SU-DHL-6 (cell line): ENCODE results near the gene USP11.

Source experiments
- H2AFZ ChIP-seq: fragments of 200-600 bp; sonication (generic); 2 replicates; pipeline ENCODE4 v1.6.1; 2014; ENCODE audit warnings: low read depth, mild to moderate bottlenecking, moderate library complexity, mixed read lengths, antibody characterized with exemption, low read length; ENCODE audit not compliant: severe bottlenecking
- H3F3A ChIP-seq: fragments of 200-600 bp; shearing (Covaris generic); 2 replicates; pipeline ENCODE4 v1.6.0; 2016; ENCODE audit warnings: antibody characterized with exemption, mild to moderate bottlenecking; ENCODE audit not compliant: insufficient read depth
- H3K27ac ChIP-seq: fragments of 200-600 bp; sonication (generic); 2 replicates; pipeline ENCODE4 v1.5.1; 2016; ENCODE audit warnings: low read depth, mild to moderate bottlenecking, low read length, moderate library complexity, mixed read lengths
- H3K27me3 ChIP-seq: fragments of 200-600 bp; sonication (generic), shearing (Covaris generic); 2 replicates; pipeline ENCODE4 v1.6.0; 2014; ENCODE audit warnings: mild to moderate bottlenecking, low read length
- H3K36me3 ChIP-seq: fragments of 200-600 bp; sonication (generic); 2 replicates; pipeline ENCODE4 v1.6.1; 2014; ENCODE audit warnings: mild to moderate bottlenecking, low read length, mixed read lengths
- H3K4me2 ChIP-seq: fragments of 300-600, 200-600 bp; shearing (Covaris generic), sonication (generic); 2 replicates; pipeline ENCODE4 v1.6.0; 2014; ENCODE audit warnings: low read length, low read depth, mild to moderate bottlenecking; ENCODE audit not compliant: poor library complexity, severe bottlenecking
- H3K4me3 ChIP-seq: fragments of 200-600 bp; sonication (generic); 2 replicates; pipeline ENCODE4 v1.5.1; 2014; ENCODE audit warnings: antibody characterized with exemption, low read length, mild to moderate bottlenecking, mixed read lengths; ENCODE audit not compliant: insufficient read depth, poor library complexity, severe bottlenecking
- H3K79me2 ChIP-seq: fragments of 200-600 bp; sonication (generic); 2 replicates; pipeline ENCODE4 v1.6.1; 2014; ENCODE audit warnings: mild to moderate bottlenecking, low read length, moderate library complexity; ENCODE audit not compliant: insufficient read depth
- H3K9ac ChIP-seq: fragments of 200-600 bp; sonication (generic); 2 replicates; pipeline ENCODE4 v1.7.0; 2014; ENCODE audit warnings: mild to moderate bottlenecking, low read length
- H3K9me2 ChIP-seq: fragments of 200-600 bp; sonication (generic); replicated peaks from 2 replicates; pipeline ENCODE4 v1.6.1; 2014; ENCODE audit warnings: low read length; ENCODE audit not compliant: insufficient read depth
- H3K9me3 ChIP-seq: fragments of 200-600 bp; sonication (generic); 2 replicates; pipeline ENCODE4 v1.6.1; 2014; ENCODE audit warnings: low read length, mixed read lengths; ENCODE audit not compliant: insufficient read depth
- H4K20me1 ChIP-seq: fragments of 200-600 bp; sonication (generic); 2 replicates; pipeline ENCODE4 v1.6.1; 2014; ENCODE audit warnings: low read depth, mild to moderate bottlenecking, antibody characterized with exemption, low read length, moderate library complexity, mixed read lengths
- EZH2phosphoT487 ChIP-seq: fragments of 200-600 bp; sonication (generic), shearing (Covaris generic); conservative IDR thresholded peaks from 2 replicates; pipeline ENCODE4 v1.6.1; 2018; ENCODE audit warnings: mild to moderate bottlenecking, antibody characterized with exemption, low read length, moderate library complexity, mixed read lengths
- TF ChIP-seq, protein P1 (sequence below): fragments of 200-600 bp; sonication (generic); IDR thresholded peaks from one replicate; pipeline ENCODE4 v1.5.1; 2017; ENCODE audit warnings: antibody characterized with exemption, mild to moderate bottlenecking, low read length, moderate library complexity; ENCODE audit not compliant: insufficient read depth, poor library complexity, severe bottlenecking

Gene USP11

GRCh38 chrX:47186096-47186740 lies 46.6 kb upstream of the USP11 start:
- Histone ChIP-seq H4K20me1 (no peaks in the 10 kb centered on the region), H3K9me3 (no peaks in the 10 kb centered on the region), H3K27me3 (no peaks in the 10 kb centered on the region), H3K9ac (no peak overlapping the region), H3K4me3 (no peak overlapping the region), H3K36me3 (no peaks in the 10 kb centered on the region), H3K9me2 (no peaks in the 10 kb centered on the region), H3K79me2 (no peaks in the 10 kb centered on the region), H3F3A (peaks cover 15% of the 10 kb centered on the region), H3K4me2 (no peak overlapping the region), H3K27ac (no peak overlapping the region), H2AFZ (no peak overlapping the region)
- TF ChIP-seq, protein P1, sequence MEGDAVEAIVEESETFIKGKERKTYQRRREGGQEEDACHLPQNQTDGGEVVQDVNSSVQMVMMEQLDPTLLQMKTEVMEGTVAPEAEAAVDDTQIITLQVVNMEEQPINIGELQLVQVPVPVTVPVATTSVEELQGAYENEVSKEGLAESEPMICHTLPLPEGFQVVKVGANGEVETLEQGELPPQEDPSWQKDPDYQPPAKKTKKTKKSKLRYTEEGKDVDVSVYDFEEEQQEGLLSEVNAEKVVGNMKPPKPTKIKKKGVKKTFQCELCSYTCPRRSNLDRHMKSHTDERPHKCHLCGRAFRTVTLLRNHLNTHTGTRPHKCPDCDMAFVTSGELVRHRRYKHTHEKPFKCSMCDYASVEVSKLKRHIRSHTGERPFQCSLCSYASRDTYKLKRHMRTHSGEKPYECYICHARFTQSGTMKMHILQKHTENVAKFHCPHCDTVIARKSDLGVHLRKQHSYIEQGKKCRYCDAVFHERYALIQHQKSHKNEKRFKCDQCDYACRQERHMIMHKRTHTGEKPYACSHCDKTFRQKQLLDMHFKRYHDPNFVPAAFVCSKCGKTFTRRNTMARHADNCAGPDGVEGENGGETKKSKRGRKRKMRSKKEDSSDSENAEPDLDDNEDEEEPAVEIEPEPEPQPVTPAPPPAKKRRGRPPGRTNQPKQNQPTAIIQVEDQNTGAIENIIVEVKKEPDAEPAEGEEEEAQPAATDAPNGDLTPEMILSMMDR: no peak
- TF ChIP-seq EZH2phosphoT487: no peak

GRCh38 chrX:47187106-47187677 lies 45.6 kb upstream of the USP11 start:
- Histone ChIP-seq H4K20me1 (no peaks in the 10 kb centered on the region), H3K4me2 (no peak overlapping the region), H3K9me2 (no peaks in the 10 kb centered on the region), H3K9ac (no peak overlapping the region), H3K79me2 (0 out of 2 replicates have a peak, but pooled peaks cover 4% of the 10 kb centered on the region), H3F3A (peaks cover 22% of the 10 kb centered on the region), H3K36me3 (no peaks in the 10 kb centered on the region), H3K27ac (no peak overlapping the region), H3K4me3 (no peak overlapping the region), H2AFZ (no peak overlapping the region), H3K9me3 (no peaks in the 10 kb centered on the region), H3K27me3 (no peaks in the 10 kb centered on the region)
- TF ChIP-seq, protein P1: no peak
- TF ChIP-seq EZH2phosphoT487: no peak

GRCh38 chrX:47189906-47190305 lies 42.9 kb upstream of the USP11 start:
- Histone ChIP-seq H3K9ac (peak overlapping the region; percentile 98; the same call in 1 of the 2 replicates), H4K20me1 (no peaks in the 10 kb centered on the region), H3K4me3 (no peak overlapping the region), H3K9me3 (no peaks in the 10 kb centered on the region), H3K79me2 (peaks cover 17% of the 10 kb centered on the region), H3K4me2 (peak overlapping the region; percentile 55), H3K9me2 (no peaks in the 10 kb centered on the region), H3F3A (peaks cover 35% of the 10 kb centered on the region), H3K36me3 (no peaks in the 10 kb centered on the region), H2AFZ (peak overlapping the region; percentile 76), H3K27ac (no peak overlapping the region), H3K27me3 (no peaks in the 10 kb centered on the region)
- TF ChIP-seq EZH2phosphoT487: no peak

GRCh38 chrX:47190445-47191269 lies 42.2 kb upstream of the USP11 start:
- H3K9ac ChIP-seq: peak overlapping the region; percentile 98

More at GRCh38 chrX:47190445-47191269, 42.2 kb upstream of the USP11 start:
- Histone ChIP-seq H3K4me3 (peak overlapping the region; percentile 99), H3K27me3 (no peaks in the 10 kb centered on the region), H3K36me3 (no peaks in the 10 kb centered on the region), H2AFZ (peak overlapping the region; percentile 76), H3K27ac (peak overlapping the region; percentile 93), H3K4me2 (peak overlapping the region; percentile 86), H3K79me2 (peaks cover 24% of the 10 kb centered on the region), H4K20me1 (no peaks in the 10 kb centered on the region), H3K9me3 (no peaks in the 10 kb centered on the region), H3F3A (peaks cover 35% of the 10 kb centered on the region), H3K9me2 (no peaks in the 10 kb centered on the region)
- TF ChIP-seq EZH2phosphoT487: no peak
- TF ChIP-seq, protein P1: no peak
